Measurements from ENCODE around the gene SPATS2.

- TF ChIP-seq RAD21 (IDR thresholded peaks at IDR 0.05; ENCODE audit: low read length) = no peak
- TF ChIP-seq CTCF (IDR thresholded peaks at IDR 0.05) = no peak
- TF ChIP-seq JUND (IDR thresholded peaks at IDR 0.05) = no peak
- no peak for TF ChIP-seq FOXJ3 (CRISPR knock-in tag; IDR thresholded peaks at IDR 0.05)
- TF ChIP-seq EZH2phosphoT487 (IDR thresholded peaks at IDR 0.05; ENCODE audit: borderline replicate concordance, low read depth) = no peak
- no peak for TF ChIP-seq EP300 (IDR thresholded peaks at IDR 0.05; ENCODE audit: borderline replicate concordance in 1 of 2, low read depth in 1 of 2, low read length in 1 of 2)
- no peak for TF ChIP-seq MAX (IDR thresholded peaks at IDR 0.05; ENCODE audit: low read depth)
- TF ChIP-seq POLR2AphosphoS5 (IDR thresholded peaks at IDR 0.05; ENCODE audit: low read depth, low read length) = no peak
- no peak for TF ChIP-seq SIN3A (IDR thresholded peaks at IDR 0.05; ENCODE audit: borderline replicate concordance, low read depth, low read length)
- TF ChIP-seq REST (IDR thresholded peaks at IDR 0.05; ENCODE audit: low read depth, low read length) = no peak
- TF ChIP-seq TCF12 (IDR thresholded peaks at IDR 0.05) = no peak
- TF ChIP-seq YY1 (IDR thresholded peaks at IDR 0.05; ENCODE audit: low read depth) = no peak
- no peak for TF ChIP-seq USF2 (IDR thresholded peaks at IDR 0.05; ENCODE audit: borderline replicate concordance, low read depth, low read length)
Observed at GRCh38 chr12:49471557-49471956, 104.3 kb downstream of the SPATS2 start.
